Coronary artery (tissue), 2 donors: ENCODE measurements around the gene THY1.

Source experiments
- DNase-seq: peaks from one replicate; pipeline ENCODE4 v3.0.0-alpha.2; 2017; ENCODE audit warnings: low spot score
- H3K27ac ChIP-seq, 2 donors: fragments of 200-600 bp; sonication (generic); one replicate each; pipeline ENCODE4 v1.5.1; 2016 to 2019
- H3K4me3 ChIP-seq: fragments of 200-600 bp; sonication (generic); 2 replicates; pipeline ENCODE4 v1.5.1; 2016; ENCODE audit warnings: mild to moderate bottlenecking, moderate library complexity
- TF ChIP-seq, protein P1 (sequence below): fragments of 200-600 bp; sonication (generic); IDR thresholded peaks from one replicate; pipeline ENCODE4 v1.5.1; 2019; ENCODE audit warnings: antibody characterized with exemption

THY1 gene

DNA sequence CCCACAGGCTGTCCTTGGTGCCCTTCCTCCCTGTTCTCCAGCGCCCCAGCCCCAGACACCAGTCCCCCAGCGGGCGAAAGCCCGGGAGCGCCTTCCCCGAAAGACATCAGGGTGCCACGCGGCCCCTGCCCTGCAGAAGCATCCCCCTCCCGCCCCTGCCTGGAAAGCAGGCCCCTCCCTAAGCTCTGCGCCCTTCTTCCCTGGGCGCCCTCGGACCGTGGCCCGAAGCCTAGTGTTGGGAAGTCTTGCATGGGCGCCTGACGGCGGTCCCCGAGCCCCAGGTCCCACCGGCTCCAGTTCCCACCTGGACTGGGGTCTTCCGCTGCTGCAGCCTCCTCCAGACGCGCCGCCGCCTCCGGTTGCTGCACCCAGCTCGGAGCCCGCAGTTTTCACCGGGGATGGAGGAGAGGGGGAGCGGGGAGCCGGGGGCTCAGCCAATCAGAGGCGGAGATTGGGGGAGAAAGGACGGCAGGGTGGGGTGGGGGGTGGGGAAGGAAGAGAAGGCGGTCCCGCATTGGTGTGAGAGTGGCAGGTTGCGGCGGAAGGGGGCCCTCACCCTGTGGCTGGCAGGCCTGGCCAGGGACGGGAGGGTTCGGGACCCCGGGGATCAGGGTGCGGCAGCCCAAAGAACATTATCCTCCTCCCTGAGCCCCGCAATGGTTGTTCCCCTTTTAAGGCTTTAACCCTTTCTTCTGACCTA is at the start of gene THY1:
TSS of gene THY1 (minus strand) at position 364 of the 700 bp plus-strand sequence. CDS start 2,267 bp downstream, outside the sequence.
- Histone ChIP-seq H3K27ac (peak within 1 kb of the TSS in 1 of 2 donors; percentile 38), H3K4me3 (peak within 1 kb of the TSS; percentile 70)
- TF ChIP-seq, protein P1, sequence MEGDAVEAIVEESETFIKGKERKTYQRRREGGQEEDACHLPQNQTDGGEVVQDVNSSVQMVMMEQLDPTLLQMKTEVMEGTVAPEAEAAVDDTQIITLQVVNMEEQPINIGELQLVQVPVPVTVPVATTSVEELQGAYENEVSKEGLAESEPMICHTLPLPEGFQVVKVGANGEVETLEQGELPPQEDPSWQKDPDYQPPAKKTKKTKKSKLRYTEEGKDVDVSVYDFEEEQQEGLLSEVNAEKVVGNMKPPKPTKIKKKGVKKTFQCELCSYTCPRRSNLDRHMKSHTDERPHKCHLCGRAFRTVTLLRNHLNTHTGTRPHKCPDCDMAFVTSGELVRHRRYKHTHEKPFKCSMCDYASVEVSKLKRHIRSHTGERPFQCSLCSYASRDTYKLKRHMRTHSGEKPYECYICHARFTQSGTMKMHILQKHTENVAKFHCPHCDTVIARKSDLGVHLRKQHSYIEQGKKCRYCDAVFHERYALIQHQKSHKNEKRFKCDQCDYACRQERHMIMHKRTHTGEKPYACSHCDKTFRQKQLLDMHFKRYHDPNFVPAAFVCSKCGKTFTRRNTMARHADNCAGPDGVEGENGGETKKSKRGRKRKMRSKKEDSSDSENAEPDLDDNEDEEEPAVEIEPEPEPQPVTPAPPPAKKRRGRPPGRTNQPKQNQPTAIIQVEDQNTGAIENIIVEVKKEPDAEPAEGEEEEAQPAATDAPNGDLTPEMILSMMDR: no peak
- no peak for DNase-seq

DNA sequence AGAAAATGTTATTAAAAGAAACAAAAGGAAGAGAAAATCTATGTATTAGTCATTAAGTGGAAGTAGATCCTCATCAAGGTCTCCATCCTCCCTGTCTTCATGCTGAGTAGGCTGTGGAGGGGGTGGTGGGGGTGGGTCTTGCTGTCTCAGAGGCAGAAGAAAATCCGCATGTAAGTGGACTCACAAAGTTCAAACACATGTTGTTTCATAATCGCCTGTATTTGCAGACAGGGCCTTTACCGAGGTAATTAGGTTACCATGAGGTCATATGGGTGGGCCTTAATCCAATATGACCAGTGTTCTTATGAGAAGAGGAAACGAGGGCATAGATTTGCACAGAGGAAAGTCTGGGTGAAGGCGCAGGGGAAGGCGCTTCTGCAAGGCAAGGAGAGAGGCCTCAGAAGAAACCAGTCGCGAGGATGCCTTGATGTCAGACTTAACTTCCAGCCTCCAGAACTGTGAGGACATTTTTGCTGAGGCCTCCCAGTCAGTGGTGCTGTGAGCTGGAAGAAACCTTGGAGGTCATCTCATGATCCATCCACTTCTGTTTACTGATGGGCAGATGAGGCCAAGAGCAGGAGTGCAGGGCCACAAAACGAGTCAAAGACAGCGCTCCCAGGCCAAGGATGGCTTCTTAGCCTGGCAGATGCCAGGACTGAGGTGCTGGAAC is 49.3 kb upstream of the THY1 start:
- DNase-seq: no peak

DNA sequence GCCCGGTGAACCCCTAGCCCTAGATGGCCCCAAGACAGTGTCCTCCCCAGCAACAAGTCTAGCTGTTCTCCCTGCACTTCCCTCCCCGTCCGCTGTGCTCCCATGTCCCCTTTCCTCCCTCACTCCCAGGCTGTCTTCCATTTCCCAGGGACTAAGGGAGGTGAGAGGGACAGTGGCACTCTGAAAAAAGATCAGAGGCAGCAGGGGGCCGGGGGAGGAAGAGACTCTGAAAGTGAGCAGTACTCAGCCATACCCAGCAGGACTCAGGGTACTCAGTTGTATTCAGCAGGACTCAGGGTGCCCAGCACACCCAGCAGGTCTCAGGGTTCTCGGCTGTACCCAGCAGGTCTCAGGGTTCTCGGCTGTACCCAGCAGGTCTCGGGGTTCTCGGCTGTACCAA is 48.4 kb upstream of the THY1 start:
- DNase-seq: peak; percentile 52
- Histone ChIP-seq H3K4me3 (no peak overlapping the region), H3K27ac (no peak overlapping the region)
- TF ChIP-seq, protein P1: no peak

More for the DNA sequence above, 49.3 kb upstream of the THY1 start:
- TF ChIP-seq, protein P1: no peak
- Histone ChIP-seq H3K4me3 (no peak overlapping the region), H3K27ac (no peak overlapping the region)

DNA sequence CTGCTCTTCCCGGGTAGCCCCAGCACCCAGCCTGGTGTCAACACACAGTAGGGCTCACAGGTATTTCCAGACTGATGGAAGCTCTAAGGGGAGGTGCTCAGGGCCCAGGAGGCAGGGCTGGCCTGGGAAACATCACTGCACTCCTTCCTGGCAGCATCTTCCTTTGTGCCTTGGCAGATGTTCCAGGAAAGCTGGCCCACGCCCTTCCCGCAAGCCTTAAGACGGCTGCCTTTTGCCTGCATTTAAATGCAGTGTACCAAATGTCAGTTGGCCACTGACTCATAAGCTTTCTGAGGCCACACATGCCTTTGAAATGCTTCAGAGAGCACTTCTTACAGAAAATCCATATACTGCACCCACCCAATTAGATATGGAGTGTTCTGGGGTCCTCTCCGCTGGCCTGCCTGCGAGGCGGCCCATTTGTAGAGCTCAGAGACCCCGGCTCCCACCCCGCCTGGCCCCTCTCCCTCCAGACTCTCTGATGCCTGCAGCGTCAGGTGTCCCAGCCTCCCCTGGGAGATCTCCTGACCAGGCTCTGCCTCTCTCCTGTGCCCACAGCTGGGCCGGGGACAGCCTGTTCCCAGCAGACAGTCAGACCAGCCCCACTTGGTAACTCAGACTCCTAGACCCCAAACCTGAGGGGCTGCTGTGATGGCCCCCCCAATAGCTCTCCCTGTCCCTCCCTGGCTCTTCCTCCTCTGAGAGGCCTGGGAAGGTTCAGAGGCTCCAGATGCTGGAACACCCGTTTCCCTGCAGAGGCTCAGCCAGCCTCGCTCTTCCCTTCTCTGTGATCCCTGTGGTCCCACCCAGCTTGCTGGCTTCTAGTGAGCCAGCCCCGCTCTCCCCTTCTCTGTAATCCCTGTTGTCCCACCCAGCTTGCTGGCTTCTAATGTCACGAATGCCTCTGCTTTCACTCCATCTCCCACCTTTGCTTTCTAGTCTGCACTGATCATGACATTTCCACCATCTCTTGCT is 47.6 kb upstream of the THY1 start:
- TF ChIP-seq, protein P1: no peak
- H3K4me3 ChIP-seq: no peak overlapping the region
- DNase-seq: no peak
- H3K27ac ChIP-seq: peak overlapping the region in 1 of 2 donors; percentile 77

DNA sequence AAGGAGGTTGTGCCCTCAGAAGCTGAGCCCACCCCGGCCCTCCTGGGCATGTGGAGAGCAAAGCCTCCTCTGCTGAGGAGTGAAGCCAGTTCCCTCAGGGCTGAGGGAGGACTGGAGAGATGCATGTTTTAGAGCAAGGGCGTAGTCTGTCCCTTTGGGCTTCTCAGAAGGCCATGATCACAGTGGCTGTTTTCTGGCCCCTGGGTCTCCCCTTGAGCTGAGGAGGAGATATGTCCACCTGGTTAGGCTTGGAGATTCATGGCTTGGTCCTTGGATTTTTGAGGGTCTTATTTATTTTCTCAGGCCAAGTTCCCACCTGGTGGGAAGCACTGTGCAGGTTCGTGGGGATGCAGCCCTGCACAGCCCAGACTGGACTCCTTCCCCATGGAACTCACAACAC is 46.5 kb upstream of the THY1 start:
- DNase-seq: no peak
- TF ChIP-seq, protein P1: no peak
- no peak overlapping the region for H3K27ac ChIP-seq
- H3K4me3 ChIP-seq: no peak overlapping the region

DNA sequence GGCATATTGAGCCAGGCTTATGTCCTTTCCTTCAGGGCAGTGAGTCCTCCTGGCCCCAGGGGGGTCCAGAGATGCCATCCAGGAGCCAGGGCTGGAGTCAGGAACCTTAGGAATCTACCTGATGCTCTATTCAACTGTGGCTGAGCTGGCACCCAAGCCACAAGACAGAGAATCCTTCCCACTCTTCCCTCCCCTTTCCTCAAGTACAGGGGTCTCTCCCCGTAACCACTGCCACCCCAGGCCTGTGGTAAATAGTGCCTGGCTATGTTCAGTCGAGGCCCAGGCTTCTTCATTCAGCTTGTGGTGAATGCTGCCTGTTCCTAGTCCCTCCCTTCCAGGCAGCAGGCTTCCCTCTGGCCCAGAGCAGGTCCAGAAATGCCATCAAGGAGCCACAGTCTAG is 45.5 kb upstream of the THY1 start:
- DNase-seq: no peak
- H3K27ac ChIP-seq: no peak overlapping the region
- TF ChIP-seq, protein P1: no peak
- H3K4me3 ChIP-seq: no peak overlapping the region
